BJ (cell line): ENCODE measurements around the gene FITM1. TPM values are rescaled to one million over a fixed set of nuclear protein-coding genes. Genes with fewer than 3 reads are reported as not detected.

ENCODE experiments used
- CTCF ChIA-PET: fragments of 350-600 bp; formaldehyde crosslinking; extraction: SDS; loops from one replicate; lab custom pipeline; 2021; ENCODE audit warnings: antibody characterized with exemption, inconsistent platforms; lab: Yijun Ruan, JAX
- POLR2A ChIA-PET: fragments of 300-600 bp; sonication (Branson Sonifier 250); formaldehyde crosslinking; extraction: SDS; loops from one replicate; lab custom pipeline; 2021; ENCODE audit warnings: antibody characterized with exemption; lab: Charles Lee
- DNase-seq: peaks from one replicate; pipeline ENCODE4 v3.0.0-alpha.2; 2011; ENCODE audit warnings: low read depth
- H3K27me3 ChIP-seq: 2 replicates; pipeline ENCODE4 v1.6.0; 2011; ENCODE audit warnings: low read length; ENCODE audit not compliant: control insufficient read depth, insufficient read depth
- H3K36me3 ChIP-seq: 2 replicates; pipeline ENCODE4 v1.5.1; 2011; ENCODE audit warnings: low read length; ENCODE audit not compliant: control insufficient read depth, insufficient read depth
- H3K4me3 ChIP-seq: 2 replicates; pipeline ENCODE4 v1.5.1; 2011; ENCODE audit warnings: low read depth, mild to moderate bottlenecking, control low read depth, low read length
- CTCF ChIP-seq: IDR thresholded peaks from 2 replicates; pipeline ENCODE4 v1.5.1; 2011; ENCODE audit warnings: low read depth, mild to moderate bottlenecking, control low read depth, inconsistent platforms, low read length, moderate library complexity; ENCODE audit not compliant: insufficient read depth
- polyA plus RNA-seq: library from polyadenylated mRNA; depleted of rRNA; stranded (reverse); fragments of >200 nt; gene quantifications from 2 replicates; pipeline ENCODE4 v1.2.3, GENCODE V29; 2011

Gene FITM1
- polyA plus RNA-seq, 1 experiment = 0.10 TPM

DNA sequence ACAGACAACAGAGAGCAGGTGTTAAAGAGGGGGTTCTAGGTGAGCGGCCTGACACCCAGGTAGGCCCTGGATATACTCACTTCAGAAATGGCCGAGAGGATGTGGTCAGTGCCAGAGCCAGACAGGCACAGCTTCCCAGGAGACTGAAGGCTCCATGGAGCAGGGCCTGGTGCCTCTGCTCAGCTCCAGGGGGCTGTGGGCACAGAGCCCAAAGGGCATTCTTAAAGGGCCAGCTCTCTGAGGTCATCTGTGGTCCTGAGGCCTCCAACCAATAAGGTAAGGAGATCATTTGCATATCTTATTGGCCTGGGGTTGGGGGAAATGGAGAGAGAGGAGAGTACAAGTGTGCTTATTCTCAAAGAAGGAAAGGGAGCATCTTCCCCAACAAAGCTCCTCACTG is 46.0 kb upstream of the FITM1 start:
- ChIA-PET POLR2A (no interaction called here), CTCF (interaction anchor here (0.5 to 1.9 kb wide), 4 partner anchors 8 to 66 kb away, joined by 3 to 7 read pairs (median 3); partner anchors contain the start of gene PCK2)
- no peak for TF ChIP-seq CTCF
- Histone ChIP-seq H3K4me3 (no peak overlapping the region), H3K36me3 (no peaks in the 10 kb centered on the region), H3K27me3 (peaks cover 20% of the 10 kb centered on the region)
- DNase-seq = no peak

- no peak for TF ChIP-seq CTCF
- Histone ChIP-seq H3K36me3 (no peaks in the 10 kb centered on the region), H3K27me3 (peaks cover 16% of the 10 kb centered on the region), H3K4me3 (no peak overlapping the region)
- CTCF ChIA-PET = interaction anchor here (0.8 to 2.0 kb wide), 7 partner anchors 8 to 49 kb away, joined by 3 to 13 read pairs (median 4); partner anchors contain the start of gene PCK2
- POLR2A ChIA-PET = no interaction called here
- no peak for DNase-seq
Observed at GRCh38 chr14:24085215-24085614, 45.2 kb upstream of the FITM1 start.

GRCh38 chr14:24086193-24086955 is 44.1 kb upstream of the FITM1 start:
- H3K4me3 ChIP-seq = no peak overlapping the region
- DNase-seq = no peak
- H3K36me3 ChIP-seq = no peaks in the 10 kb centered on the region
- no peak for TF ChIP-seq CTCF
- ChIA-PET POLR2A (no interaction called here), CTCF (interaction anchor here (0.6 to 2.0 kb wide), 6 partner anchors 19 to 950 kb away, joined by 3 to 13 read pairs (median 4); no protein-coding TSS in a partner anchor)
- peaks cover 12% of the 10 kb centered on the region for H3K27me3 ChIP-seq

- CTCF ChIA-PET = interaction anchor here (0.6 to 2.0 kb wide), 4 partner anchors 20 to 951 kb away, joined by 3 to 13 read pairs (median 4); no protein-coding TSS in a partner anchor
- DNase-seq = no peak
- POLR2A ChIA-PET = no interaction called here
Observed at GRCh38 chr14:24087004-24087403, 43.5 kb upstream of the FITM1 start.

More at GRCh38 chr14:24087004-24087403, 43.5 kb upstream of the FITM1 start:
- no peak for TF ChIP-seq CTCF
- H3K4me3 ChIP-seq = no peak overlapping the region
- peaks cover 8% of the 10 kb centered on the region for H3K27me3 ChIP-seq
- H3K36me3 ChIP-seq = no peaks in the 10 kb centered on the region
